ENCODE data around the gene CHTF18.

Gene CHTF18

DNA sequence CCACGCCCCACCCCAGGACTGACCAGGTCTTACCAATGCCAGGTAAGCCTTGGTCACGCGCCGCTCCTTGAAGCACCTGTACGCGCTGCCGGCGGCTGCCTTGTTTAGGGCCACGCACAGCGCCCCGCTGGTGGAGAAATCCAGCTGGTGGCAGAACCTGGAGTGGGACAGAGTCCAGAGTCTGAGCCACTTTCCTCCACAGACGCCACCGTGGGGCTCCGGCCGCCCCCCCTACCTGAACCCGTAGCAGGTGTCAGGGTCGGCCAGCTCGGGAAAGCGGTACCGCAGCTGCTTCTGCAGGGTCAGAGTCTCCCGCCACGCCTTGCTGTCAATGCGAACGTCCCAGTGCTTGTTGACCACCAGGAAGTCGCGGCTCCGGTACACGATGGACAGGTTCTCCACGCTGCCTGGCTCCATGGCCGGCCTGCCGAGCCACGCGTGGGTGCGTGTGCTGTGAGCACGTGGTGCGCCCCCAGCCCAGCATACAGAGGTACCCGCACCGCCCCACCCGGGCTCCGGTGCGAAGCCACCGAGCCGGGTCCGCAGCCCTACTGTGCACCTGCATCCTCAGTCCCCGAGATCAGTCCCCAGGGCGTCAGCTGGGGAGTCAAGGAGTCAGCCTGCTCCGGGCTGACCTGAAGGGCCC is 976 bp upstream of the CHTF18 start:
- in situ Hi-C loops (cut with MboI; ENCODE audit: low pct_unique_long_range_greater_than_20kb, low sequenced_read_pairs, unreplicated experiment), result loop anchor here (5.0 kb wide), 1 partner anchor 75 kb away; no protein-coding TSS in a partner anchor
- no peak for DNase-seq (ENCODE audit: low spot score)
- TF ChIP-seq, protein P1, sequence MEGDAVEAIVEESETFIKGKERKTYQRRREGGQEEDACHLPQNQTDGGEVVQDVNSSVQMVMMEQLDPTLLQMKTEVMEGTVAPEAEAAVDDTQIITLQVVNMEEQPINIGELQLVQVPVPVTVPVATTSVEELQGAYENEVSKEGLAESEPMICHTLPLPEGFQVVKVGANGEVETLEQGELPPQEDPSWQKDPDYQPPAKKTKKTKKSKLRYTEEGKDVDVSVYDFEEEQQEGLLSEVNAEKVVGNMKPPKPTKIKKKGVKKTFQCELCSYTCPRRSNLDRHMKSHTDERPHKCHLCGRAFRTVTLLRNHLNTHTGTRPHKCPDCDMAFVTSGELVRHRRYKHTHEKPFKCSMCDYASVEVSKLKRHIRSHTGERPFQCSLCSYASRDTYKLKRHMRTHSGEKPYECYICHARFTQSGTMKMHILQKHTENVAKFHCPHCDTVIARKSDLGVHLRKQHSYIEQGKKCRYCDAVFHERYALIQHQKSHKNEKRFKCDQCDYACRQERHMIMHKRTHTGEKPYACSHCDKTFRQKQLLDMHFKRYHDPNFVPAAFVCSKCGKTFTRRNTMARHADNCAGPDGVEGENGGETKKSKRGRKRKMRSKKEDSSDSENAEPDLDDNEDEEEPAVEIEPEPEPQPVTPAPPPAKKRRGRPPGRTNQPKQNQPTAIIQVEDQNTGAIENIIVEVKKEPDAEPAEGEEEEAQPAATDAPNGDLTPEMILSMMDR (IDR thresholded peaks at IDR 0.05; ENCODE audit: extremely low read depth, insufficient read depth, missing control alignments), result no peak

GRCh38 chr16:787978-788398 is 432 bp upstream of the CHTF18 start, which contains the start of gene RPUSD1:
RPUSD1 (minus strand) TSS chr16:788381; CDS start chr16:787737, 644 bp downstream.
- no peak for DNase-seq (ENCODE audit: low spot score)
- in situ Hi-C loops (cut with MboI; ENCODE audit: low pct_unique_long_range_greater_than_20kb, low sequenced_read_pairs, unreplicated experiment), result loop anchor here (5.0 kb wide), 1 partner anchor 76 kb away; no protein-coding TSS in a partner anchor
- TF ChIP-seq, protein P1 (IDR thresholded peaks at IDR 0.05; ENCODE audit: extremely low read depth, insufficient read depth, missing control alignments), result no peak

DNA sequence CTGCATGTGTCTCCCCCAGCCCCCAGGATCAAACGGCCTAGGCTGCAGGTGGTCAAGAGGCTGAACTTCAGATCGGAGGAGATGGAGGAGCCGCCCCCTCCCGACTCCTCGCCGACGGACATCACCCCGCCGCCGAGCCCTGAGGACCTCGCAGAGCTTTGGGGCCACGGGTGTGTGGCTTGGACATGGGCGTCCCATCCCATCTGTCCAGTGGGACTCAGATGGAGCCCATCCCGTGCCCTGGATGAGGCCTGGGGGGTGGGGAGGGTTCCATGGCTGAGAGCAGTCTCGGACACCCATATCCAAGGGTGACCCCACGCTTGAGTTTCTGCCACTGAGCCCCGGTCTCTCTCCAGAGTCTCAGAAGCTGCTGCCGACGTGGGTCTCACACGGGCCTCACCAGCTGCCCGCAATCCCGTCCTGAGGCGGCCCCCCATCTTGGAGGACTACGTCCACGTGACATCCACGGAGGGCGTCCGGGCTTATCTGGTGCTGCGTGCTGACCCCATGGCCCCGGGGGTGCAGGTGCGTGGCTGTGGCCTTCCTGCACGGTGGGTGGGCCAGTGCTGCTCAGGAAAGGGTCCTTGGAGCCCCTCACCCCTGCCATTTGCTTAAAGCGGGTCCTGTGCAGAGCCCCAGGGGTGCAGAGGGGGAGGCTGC is 901 bp downstream of the CHTF18 start:
- TF ChIP-seq, protein P1 (IDR thresholded peaks at IDR 0.05; ENCODE audit: extremely low read depth, insufficient read depth, missing control alignments), result no peak
- no peak for DNase-seq (ENCODE audit: low spot score)
- in situ Hi-C loops (cut with MboI; ENCODE audit: low pct_unique_long_range_greater_than_20kb, low sequenced_read_pairs, unreplicated experiment), result loop anchor here (5.0 kb wide), 1 partner anchor 77 kb away; no protein-coding TSS in a partner anchor

- TF ChIP-seq, protein P1 (IDR thresholded peaks at IDR 0.05; ENCODE audit: extremely low read depth, insufficient read depth, missing control alignments), result no peak
- DNase-seq (ENCODE audit: low spot score), result no peak
- in situ Hi-C loops (cut with MboI; ENCODE audit: low pct_unique_long_range_greater_than_20kb, low sequenced_read_pairs, unreplicated experiment), result no loop called here
Measured at GRCh38 chr16:790086-790485, 1.7 kb downstream of the CHTF18 start.

DNA sequence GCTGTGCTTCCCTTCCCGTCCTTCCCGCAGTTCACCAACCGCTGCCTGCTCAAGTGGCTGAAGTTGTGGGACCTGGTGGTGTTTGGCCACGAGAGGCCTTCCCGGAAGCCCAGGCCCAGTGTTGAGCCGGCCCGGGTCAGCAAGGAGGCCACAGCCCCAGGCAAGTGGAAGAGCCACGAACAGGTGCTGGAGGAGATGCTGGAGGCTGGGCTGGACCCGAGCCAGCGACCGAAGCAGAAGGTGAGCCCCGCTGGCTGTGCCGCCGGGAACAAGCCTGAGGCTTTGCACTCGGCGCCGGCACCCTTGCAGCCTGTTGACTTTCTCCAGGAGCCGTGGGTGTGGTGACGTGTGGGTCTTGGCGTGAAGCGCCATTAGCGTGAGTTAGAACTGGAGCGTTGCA is 2.7 kb downstream of the CHTF18 start:
- in situ Hi-C loops (cut with MboI; ENCODE audit: low pct_unique_long_range_greater_than_20kb, low sequenced_read_pairs, unreplicated experiment), result no loop called here
- DNase-seq (ENCODE audit: low spot score), result no peak
- TF ChIP-seq, protein P1 (IDR thresholded peaks at IDR 0.05; ENCODE audit: extremely low read depth, insufficient read depth, missing control alignments), result no peak

DNA sequence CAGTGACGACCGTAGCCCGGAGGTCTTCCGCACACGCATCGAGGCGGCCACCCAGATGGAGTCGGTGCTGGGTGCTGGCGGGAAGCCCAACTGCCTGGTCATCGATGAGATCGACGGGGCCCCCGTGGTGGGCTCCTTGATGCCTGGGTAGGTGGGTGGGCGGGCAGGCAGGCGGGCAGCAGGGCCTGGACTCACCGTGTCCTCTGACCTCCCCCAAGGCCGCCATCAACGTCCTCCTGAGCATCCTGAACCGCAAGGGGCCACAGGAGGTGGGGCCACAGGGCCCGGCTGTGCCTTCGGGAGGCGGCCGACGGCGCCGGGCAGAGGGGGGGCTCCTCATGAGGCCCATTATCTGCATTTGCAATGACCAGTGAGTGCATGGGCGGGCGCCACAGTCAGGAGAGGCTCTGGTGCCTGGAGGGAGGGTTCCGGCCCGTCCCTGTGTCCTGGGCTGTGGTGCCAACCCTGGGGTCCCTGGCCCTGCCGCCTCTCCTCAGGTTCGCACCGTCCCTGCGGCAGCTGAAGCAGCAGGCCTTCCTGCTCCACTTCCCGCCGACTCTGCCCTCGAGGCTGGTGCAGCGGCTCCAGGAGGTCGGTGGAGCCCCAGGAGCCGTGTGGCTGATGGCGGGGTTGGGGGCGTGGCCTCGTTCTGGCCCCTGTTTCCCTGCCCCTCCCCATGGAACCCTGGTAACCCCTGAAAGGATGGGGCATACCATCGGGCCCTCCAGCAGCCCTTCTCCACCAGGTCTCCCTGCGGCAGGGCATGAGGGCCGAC is 4.0 kb downstream of the CHTF18 start:
- TF ChIP-seq, protein P1 (IDR thresholded peaks at IDR 0.05; ENCODE audit: extremely low read depth, insufficient read depth, missing control alignments), result no peak
- in situ Hi-C loops (cut with MboI; ENCODE audit: low pct_unique_long_range_greater_than_20kb, low sequenced_read_pairs, unreplicated experiment), result no loop called here
- DNase-seq (ENCODE audit: low spot score), result no peak
